Trophoblast cell (in vitro differentiated cells and primary cell): ENCODE results near the gene HLA-DRB1.

ENCODE experiments used
- DNase-seq, 2 donors: peaks; one replicate each; pipeline ENCODE4 v3.0.0-alpha.2; 2016
- H2AFZ ChIP-seq: 2 replicates; pipeline ENCODE4 v1.6.1; 2013; ENCODE audit warnings: low read length, moderate library complexity, mild to moderate bottlenecking; ENCODE audit not compliant: insufficient read depth, poor library complexity
- H2AK5ac ChIP-seq: 2 replicates; pipeline ENCODE4 v1.6.1; 2013; ENCODE audit warnings: mild to moderate bottlenecking, low read length
- H2BK120ac ChIP-seq: 2 replicates; pipeline ENCODE4 v1.6.1; 2013; ENCODE audit warnings: low read length, mild to moderate bottlenecking, moderate library complexity; ENCODE audit not compliant: insufficient read depth, poor library complexity
- H2BK12ac ChIP-seq: 2 replicates; pipeline ENCODE4 v1.6.1; 2013; ENCODE audit warnings: mild to moderate bottlenecking, low read length, moderate library complexity
- H2BK5ac ChIP-seq: 2 replicates; pipeline ENCODE4 v1.6.1; 2013; ENCODE audit warnings: low read length, low read depth, moderate library complexity, mild to moderate bottlenecking; ENCODE audit not compliant: poor library complexity
- H3K14ac ChIP-seq: 2 replicates; pipeline ENCODE4 v1.6.1; 2013; ENCODE audit warnings: mild to moderate bottlenecking, low read length
- H3K18ac ChIP-seq: 2 replicates; pipeline ENCODE4 v1.6.1; 2013; ENCODE audit warnings: mild to moderate bottlenecking, low read length
- H3K23ac ChIP-seq: 2 replicates; pipeline ENCODE4 v1.6.1; 2013; ENCODE audit warnings: low read length
- H3K27ac ChIP-seq: 2 replicates; pipeline ENCODE4 v1.5.1; 2013; ENCODE audit warnings: low read depth, mild to moderate bottlenecking, inconsistent platforms, low read length, moderate library complexity
- H3K27me3 ChIP-seq: 2 replicates; pipeline ENCODE4 v1.6.1; 2013; ENCODE audit warnings: inconsistent platforms, mild to moderate bottlenecking, low read length, moderate library complexity; ENCODE audit not compliant: insufficient read depth
- H3K36me3 ChIP-seq, 2 experiments: 1 replicate in 1 of 2; 2 replicates in 1 of 2; pipeline ENCODE4 v1.6.1; 2013; ENCODE audit warnings: low read length in 2 of 2, mild to moderate bottlenecking in 2 of 2, moderate library complexity in 1 of 2; ENCODE audit not compliant: insufficient read depth in 2 of 2, control insufficient read depth in 1 of 2
- H3K4ac ChIP-seq: 2 replicates; pipeline ENCODE4 v1.6.1; 2013; ENCODE audit warnings: low read depth, mild to moderate bottlenecking, low read length, moderate library complexity
- H3K4me1 ChIP-seq, 2 experiments: 1 replicate in 1 of 2; 2 replicates in 1 of 2; pipeline ENCODE4 v1.6.1; 2013; ENCODE audit warnings: low read length in 2 of 2, mild to moderate bottlenecking in 2 of 2, moderate library complexity in 1 of 2; ENCODE audit not compliant: insufficient read depth in 2 of 2, control insufficient read depth in 1 of 2
- H3K4me2 ChIP-seq: 2 replicates; pipeline ENCODE4 v1.6.1; 2013; ENCODE audit warnings: inconsistent platforms, mild to moderate bottlenecking, low read length, moderate library complexity
- H3K4me3 ChIP-seq: 2 replicates; pipeline ENCODE4 v1.5.1; 2013; ENCODE audit warnings: mild to moderate bottlenecking, low read depth, low read length, inconsistent platforms
- H3K79me1 ChIP-seq: one replicate; pipeline ENCODE4 v1.6.1; 2013; ENCODE audit warnings: low read length
- H3K79me2 ChIP-seq: 2 replicates; pipeline ENCODE4 v1.6.1; 2013; ENCODE audit warnings: low read length, mild to moderate bottlenecking; ENCODE audit not compliant: control insufficient read depth, insufficient read depth, poor library complexity
- H3K9ac ChIP-seq: 2 replicates; pipeline ENCODE4 v1.6.1; 2013; ENCODE audit warnings: mild to moderate bottlenecking, low read length
- H3K9me3 ChIP-seq: 2 replicates; pipeline ENCODE4 v1.6.1; 2013; ENCODE audit warnings: low read depth, mild to moderate bottlenecking, control low read depth, inconsistent platforms, low read length; ENCODE audit not compliant: insufficient read depth
- H4K12ac ChIP-seq: 2 replicates; pipeline ENCODE4 v1.6.1; 2013; ENCODE audit warnings: low read depth, mild to moderate bottlenecking, low read length, moderate library complexity
- H4K8ac ChIP-seq: 2 replicates; pipeline ENCODE4 v1.6.1; 2013; ENCODE audit warnings: low read depth, mild to moderate bottlenecking, low read length, moderate library complexity
- H4K91ac ChIP-seq: one replicate; pipeline ENCODE4 v1.6.1; 2013; ENCODE audit warnings: low read depth, mild to moderate bottlenecking, low read length, moderate library complexity
- WGBS: extraction: QIAGEN DNeasy Blood & Tissue Kit; methylation state at CpG from one replicate; pipeline ENCODE4 v1.1.7; 2013; ENCODE audit warnings: missing lambda C conversion rate; ENCODE audit not compliant: insufficient read length, insufficient coverage; ENCODE audit errors: extremely low coverage; 5-methylcytosine and 5-hydroxymethylcytosine counted together

HLA-DRB1 gene

DNA sequence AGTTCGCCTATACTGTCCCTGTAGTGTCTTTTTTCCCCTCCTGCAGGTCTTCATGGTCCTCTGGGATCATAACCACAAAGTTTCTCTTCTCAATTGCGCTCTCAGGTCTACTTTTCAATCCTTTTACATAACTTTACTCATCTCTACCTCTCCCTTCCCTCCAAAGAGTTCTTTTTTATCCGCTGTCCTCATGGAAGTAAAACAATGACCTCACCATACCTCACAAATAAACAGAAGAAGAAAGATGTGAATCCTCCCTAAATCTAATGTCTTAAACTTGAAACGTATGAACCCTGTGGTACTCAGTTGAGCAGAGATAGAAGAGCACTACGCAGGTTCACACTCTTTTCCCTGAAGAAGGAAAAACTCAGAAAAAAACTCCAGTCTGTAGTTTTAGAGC lies 35.5 kb upstream of the HLA-DRB1 start:
- Histone ChIP-seq H3K14ac (no peak overlapping the region), H2AFZ (no peak overlapping the region)
- WGBS = no CpG with 5 or more reads among the region's 5 CpGs

DNA sequence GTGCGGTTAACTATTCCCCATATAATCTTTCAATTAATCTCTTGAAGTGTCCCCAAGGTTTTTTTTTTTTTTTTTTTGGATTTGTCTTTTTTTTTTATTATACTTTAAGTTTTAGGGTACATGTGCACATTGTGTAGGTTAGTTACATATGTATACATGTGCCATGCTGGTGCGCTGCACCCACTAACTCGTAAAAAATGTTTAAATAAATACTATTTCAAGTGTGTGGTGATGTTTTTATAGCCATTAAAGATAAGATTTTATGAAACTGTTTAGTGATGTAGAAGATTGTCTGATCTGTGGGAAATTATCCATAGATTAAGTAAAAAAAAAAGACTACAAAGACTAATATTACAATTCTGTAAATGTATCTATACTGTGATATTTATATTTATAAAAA lies 34.9 kb upstream of the HLA-DRB1 start:
- Histone ChIP-seq H4K91ac (no peak overlapping the region), H2BK5ac (no peak overlapping the region), H3K9me3 (no peaks in the 10 kb centered on the region), H4K8ac (no peak overlapping the region), H3K4me3 (no peak overlapping the region), H3K36me3 (no peaks in the 10 kb centered on the region), H3K4ac (no peak overlapping the region), H3K79me1 (no peaks in the 10 kb centered on the region), H3K14ac (no peak overlapping the region), H3K4me2 (no peak overlapping the region), H2AK5ac (no peak overlapping the region), H2BK12ac (no peak overlapping the region), H2AFZ (no peak overlapping the region), H3K27ac (no peak overlapping the region), H4K12ac (no peak overlapping the region), H2BK120ac (no peak overlapping the region), H3K18ac (no peak overlapping the region), H3K23ac (no peak overlapping the region), H3K79me2 (no peaks in the 10 kb centered on the region), H3K9ac (no peak overlapping the region), H3K4me1 (no peaks in the 10 kb centered on the region), H3K27me3 (no peaks in the 10 kb centered on the region)
- no peak for DNase-seq
- no CpG with 5 or more reads among the region's 3 CpGs for WGBS

More for the DNA sequence above, 35.5 kb upstream of the HLA-DRB1 start:
- Histone ChIP-seq H3K36me3 (no peaks in the 10 kb centered on the region), H3K27ac (no peak overlapping the region), H3K4me1 (no peaks in the 10 kb centered on the region), H2BK120ac (no peak overlapping the region), H3K9me3 (no peaks in the 10 kb centered on the region), H2AK5ac (no peak overlapping the region), H3K4ac (no peak overlapping the region), H4K91ac (no peak overlapping the region), H3K79me1 (no peaks in the 10 kb centered on the region), H3K27me3 (no peaks in the 10 kb centered on the region), H3K9ac (no peak overlapping the region), H3K23ac (no peak overlapping the region), H2BK12ac (no peak overlapping the region), H3K4me2 (no peak overlapping the region), H4K12ac (no peak overlapping the region), H3K18ac (no peak overlapping the region), H3K79me2 (no peaks in the 10 kb centered on the region), H4K8ac (no peak overlapping the region), H2BK5ac (no peak overlapping the region), H3K4me3 (no peak overlapping the region)
- DNase-seq = no peak

GRCh38 chr6:32623693-32624092 lies 34.0 kb upstream of the HLA-DRB1 start:
- no peak overlapping the region for H3K27ac ChIP-seq
- H3K27me3 ChIP-seq = no peaks in the 10 kb centered on the region
- H2BK12ac ChIP-seq = no peak overlapping the region
- no peak overlapping the region for H2BK120ac ChIP-seq
- no peak overlapping the region for H2BK5ac ChIP-seq
- no peak overlapping the region for H4K12ac ChIP-seq
- H3K4me1 ChIP-seq = no peaks in the 10 kb centered on the region
- no peak overlapping the region for H3K4ac ChIP-seq
- no peak overlapping the region for H4K8ac ChIP-seq
- no peak overlapping the region for H2AK5ac ChIP-seq
- H3K18ac ChIP-seq = no peak overlapping the region
- no peaks in the 10 kb centered on the region for H3K9me3 ChIP-seq
- no peak overlapping the region for H4K91ac ChIP-seq
- no peaks in the 10 kb centered on the region for H3K79me1 ChIP-seq
- no peak overlapping the region for H3K4me2 ChIP-seq
- H2AFZ ChIP-seq = no peak overlapping the region
- no peaks in the 10 kb centered on the region for H3K79me2 ChIP-seq
- no peak overlapping the region for H3K23ac ChIP-seq
- H3K14ac ChIP-seq = no peak overlapping the region
- no peak for DNase-seq
- no peak overlapping the region for H3K4me3 ChIP-seq
- H3K9ac ChIP-seq = no peak overlapping the region
- H3K36me3 ChIP-seq = no peaks in the 10 kb centered on the region

GRCh38 chr6:32622545-32623401 lies 33.1 kb upstream of the HLA-DRB1 start:
- Histone ChIP-seq H3K4me2 (no peak overlapping the region), H4K91ac (no peak overlapping the region), H3K79me1 (no peaks in the 10 kb centered on the region), H3K4me3 (no peak overlapping the region), H3K79me2 (no peaks in the 10 kb centered on the region), H3K27me3 (no peaks in the 10 kb centered on the region), H4K8ac (no peak overlapping the region), H2AK5ac (no peak overlapping the region), H3K9me3 (no peaks in the 10 kb centered on the region), H3K14ac (no peak overlapping the region), H3K9ac (no peak overlapping the region), H3K36me3 (no peaks in the 10 kb centered on the region), H3K18ac (no peak overlapping the region), H3K4me1 (no peaks in the 10 kb centered on the region), H3K23ac (no peak overlapping the region), H2BK120ac (no peak overlapping the region), H2BK5ac (no peak overlapping the region), H3K27ac (no peak overlapping the region), H2AFZ (no peak overlapping the region), H2BK12ac (no peak overlapping the region), H3K4ac (no peak overlapping the region), H4K12ac (no peak overlapping the region)
- peak in 1 of 2 donors; percentile 49 for DNase-seq
- WGBS = no CpG with 5 or more reads among the region's 1 CpG
